HG02610 (cell line): Measurements from ENCODE around the gene AJM1.
"Not testable (repeated sequence)": the region's sequence is repeated elsewhere in the genome, so short reads cannot be mapped to it uniquely, and the experiment has no call there.

Source experiments
- ATAC-seq: cut with Tn5 transposase; IDR thresholded peaks from one replicate; pipeline ENCODE4 v1.9.1; 2021; ENCODE audit warnings: mild to moderate bottlenecking, moderate library complexity; ENCODE audit not compliant: unreplicated experiment

The AJM1 gene

DNA sequence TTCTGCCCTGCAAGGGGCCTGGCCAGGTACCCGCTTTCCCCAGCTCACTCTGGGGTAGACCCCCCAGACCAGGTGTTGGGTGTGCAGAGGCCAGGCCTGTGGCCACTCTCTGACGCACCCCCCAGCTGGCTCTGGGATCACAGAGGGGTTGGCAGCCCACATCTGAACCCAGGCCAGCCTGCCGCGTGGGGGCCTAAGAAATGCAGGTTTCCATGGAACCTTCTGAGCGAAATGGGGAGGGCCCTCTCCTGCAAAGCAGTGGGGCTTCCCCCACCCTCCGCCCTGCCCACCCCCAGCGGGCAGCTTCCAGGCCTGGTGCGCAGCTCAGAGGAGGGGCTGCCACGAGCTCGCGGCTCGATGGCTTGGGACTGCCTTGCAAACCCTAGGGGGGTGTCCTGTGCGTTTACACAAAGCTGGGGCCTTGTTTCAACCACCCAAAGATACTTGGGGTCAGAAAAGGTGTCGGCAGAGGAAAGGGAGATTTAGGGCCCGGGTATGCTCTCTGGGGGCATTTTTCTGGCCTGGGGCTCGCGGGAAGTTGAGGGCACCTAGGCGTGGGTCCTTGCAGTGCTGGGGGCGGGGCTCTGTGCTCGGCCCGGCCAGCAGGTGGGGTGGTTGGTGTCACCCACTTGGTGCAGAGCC is 1.0 kb downstream of the AJM1 start:
- not testable (repeated sequence) for ATAC-seq

DNA sequence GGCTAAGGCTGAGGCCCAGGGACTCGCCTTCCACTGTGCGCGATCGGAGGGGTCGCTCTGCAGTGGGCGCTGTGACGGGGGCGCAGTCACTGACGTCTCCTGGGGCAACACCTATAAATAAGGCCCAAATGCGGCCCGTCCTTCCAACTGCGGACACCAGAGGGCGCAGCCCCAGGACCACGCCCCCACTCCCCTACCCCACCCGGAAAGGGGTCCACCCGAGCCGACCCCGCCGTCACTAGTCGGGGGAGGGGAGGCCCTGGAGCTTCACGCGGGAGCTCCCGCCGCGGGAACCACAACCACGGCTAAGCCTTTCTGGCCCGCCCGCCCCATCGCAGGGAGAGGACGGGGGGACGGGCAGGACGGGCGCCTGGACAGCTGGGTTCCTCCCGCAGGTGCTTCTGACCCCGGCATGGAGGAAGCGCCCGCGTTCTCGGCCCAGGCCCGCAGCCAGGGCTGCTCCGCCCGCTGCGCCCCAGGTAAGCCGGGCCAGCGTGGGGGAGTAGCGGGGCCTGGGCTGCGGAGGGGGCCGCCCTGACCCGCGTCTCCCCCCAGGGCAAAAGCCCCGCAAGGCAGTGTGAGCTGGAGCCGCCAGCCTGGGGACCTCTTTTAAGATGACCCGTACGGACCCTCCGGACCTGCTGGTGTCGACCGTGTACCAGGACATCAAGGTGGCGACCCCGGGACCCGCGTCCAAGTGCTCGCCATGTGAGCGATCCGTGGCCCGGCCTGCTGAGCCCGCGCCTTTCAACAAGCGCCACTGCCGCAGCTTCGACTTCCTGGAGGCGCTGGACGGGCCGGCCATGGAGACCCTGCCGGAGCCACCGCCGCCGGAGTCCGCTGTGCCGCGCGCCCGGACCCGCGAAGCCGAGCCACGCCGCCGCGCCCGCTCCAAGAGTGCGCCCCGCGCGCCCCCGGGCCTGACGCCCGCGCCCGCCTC is 1.8 kb downstream of the AJM1 start:
- not testable (repeated sequence) for ATAC-seq

DNA sequence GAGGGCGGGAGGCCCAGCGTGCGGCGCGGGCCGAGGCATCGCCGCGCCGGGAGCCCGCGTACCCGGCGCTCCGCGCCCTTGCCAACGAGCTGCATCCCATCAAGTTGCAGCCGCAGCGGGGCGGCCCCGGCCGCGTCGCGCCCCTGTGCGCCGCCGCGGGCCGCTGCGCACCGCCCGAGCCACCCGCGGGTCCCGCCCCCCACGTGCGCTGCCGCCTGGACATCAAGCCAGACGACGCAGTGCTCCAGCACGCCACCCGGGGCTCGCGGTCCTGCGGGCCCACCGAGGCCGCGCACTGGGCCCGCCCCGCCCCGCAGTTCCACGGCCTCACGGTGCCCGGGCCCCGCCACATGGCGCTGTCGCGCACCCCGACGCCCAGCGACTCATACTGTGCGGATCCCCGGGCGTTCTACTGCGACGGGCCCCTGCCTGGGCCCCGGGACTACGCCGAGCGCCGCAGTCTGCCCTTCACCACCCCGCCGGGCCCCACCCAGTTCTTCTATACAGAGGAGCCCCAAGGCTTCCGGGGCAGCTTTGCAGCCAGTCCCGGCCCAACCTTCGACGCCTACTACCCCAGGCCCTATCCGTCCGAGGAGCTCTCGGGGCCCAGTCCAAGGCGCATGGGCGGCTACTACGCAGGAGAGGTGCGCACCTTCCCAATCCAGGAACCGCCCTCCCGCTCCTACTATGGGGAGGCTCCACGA is 2.6 kb downstream of the AJM1 start:
- no peak for ATAC-seq

DNA sequence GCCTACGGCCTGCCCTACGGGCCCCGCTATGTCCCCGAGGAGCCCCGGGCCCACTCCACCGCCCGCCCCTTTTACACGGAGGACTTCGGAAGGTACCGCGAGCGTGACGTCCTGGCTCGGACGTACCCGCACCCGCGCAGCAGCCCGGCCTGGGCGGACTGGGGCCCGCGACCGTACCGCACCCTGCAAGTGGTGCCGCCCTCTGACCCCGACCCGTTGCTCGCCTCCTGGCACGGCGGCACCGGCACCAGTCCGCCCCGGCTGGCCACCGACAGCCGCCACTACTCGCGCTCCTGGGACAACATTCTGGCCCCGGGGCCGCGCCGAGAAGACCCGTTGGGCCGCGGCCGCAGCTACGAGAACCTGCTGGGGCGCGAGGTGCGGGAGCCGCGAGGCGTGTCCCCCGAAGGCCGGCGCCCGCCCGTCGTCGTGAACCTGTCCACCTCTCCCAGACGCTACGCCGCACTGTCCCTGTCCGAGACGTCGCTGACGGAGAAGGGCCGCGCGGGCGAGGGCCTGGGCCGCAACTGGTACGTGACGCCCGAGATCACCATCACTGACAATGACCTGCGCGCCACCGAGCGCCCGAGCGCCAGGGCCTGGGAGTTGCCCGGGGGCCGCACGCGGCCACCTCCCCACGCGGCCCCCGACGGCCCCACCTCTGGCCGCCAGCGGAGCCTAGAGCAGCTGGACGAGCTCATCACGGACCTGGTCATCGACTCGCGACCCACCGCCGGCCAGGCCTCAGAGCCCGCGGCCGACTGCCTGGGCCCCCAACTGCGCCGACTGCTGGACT is 3.4 kb downstream of the AJM1 start:
- ATAC-seq: no peak

DNA sequence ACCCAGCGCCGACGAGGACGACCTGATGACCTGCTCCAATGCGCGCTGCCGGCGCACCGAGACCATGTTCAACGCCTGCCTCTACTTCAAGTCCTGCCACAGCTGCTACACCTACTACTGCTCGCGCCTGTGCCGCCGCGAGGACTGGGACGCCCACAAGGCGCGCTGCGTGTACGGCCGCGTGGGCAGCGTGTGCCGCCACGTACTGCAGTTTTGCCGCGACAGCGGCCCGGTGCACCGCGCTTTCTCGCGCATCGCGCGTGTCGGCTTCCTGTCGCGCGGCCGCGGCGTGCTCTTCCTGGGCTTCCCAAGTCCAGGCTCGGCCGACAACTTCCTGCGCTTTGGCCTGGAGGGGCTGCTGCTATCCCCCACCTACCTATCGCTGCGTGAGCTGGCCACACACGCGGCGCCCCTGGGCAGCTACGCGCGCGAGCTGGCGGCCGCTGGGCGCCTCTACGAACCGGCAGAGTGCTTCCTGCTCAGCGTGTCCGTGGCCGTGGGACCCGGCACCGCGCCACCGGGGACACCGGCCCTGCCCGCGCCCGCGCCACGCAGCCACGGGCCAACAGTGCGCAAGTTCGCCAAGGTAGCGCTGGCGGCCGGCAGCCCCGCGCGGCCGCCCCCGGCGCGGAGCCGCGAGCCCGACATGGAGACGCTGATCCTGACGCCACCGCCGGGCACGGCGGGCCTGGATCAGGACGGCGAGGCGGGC is 4.3 kb downstream of the AJM1 start:
- ATAC-seq: no peak

DNA sequence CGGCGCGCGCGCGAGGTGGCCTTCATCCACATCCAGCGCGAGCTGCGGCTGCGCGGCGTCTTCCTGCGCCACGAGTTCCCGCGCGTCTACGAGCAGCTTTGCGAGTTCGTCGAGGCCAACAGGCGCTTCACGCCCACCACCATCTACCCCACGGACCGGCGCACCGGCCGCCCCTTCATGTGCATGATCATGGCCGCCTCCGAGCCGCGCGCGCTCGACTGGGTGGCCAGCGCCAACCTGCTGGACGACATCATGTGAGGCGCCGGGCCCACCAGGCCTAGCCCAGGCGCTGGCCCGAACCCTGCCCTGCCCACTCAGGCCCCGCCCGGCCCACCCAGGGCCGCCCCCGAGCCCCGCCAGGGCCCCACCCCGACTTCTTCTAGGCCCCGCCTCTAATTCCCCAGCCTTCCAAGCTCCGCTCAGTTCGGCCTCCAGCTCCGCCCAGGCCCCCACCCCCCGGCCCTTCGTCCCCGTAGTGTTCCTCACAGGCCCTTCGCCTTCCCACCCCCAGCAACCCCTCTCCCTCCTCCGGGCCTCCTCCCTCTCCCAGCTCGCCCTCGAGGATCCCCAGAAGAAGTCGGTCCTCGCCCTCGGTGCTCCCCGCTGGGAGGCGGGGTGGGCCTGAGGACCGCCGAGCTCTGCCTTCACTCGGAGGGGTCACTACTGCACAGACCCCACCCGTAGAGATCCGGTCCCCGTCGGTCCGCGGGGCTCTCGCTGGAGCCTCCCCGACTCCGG is 5.0 kb downstream of the AJM1 start:
- ATAC-seq: no peak

DNA sequence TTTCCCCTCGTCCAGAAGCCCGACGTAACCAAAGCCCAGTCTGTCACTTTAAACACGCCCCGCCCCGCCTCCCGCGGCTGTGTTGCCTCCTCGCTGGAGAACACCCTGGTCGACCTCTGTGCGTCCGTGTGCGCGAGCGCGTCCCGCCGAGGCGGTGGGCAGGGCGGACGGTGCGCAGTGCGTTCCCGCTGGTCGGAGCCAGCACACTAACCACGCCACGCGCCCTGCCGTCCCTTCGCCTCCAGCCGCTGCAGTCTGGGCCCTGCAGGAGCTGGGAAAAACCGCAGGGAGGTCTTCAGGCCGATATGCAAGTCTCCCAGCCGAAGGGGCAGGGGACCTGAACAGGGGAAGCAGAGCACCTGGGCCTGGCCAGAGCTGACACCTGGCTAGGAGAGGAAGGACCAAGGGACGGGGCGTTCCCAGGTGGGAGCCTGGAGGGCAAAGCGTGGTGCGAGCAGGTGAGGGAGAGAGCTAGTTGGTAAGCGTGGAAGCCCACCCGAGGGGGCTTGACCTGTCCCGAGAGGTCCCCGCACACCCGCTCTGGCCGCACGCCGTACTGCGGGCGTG is 5.6 kb downstream of the AJM1 start:
- no peak for ATAC-seq

DNA sequence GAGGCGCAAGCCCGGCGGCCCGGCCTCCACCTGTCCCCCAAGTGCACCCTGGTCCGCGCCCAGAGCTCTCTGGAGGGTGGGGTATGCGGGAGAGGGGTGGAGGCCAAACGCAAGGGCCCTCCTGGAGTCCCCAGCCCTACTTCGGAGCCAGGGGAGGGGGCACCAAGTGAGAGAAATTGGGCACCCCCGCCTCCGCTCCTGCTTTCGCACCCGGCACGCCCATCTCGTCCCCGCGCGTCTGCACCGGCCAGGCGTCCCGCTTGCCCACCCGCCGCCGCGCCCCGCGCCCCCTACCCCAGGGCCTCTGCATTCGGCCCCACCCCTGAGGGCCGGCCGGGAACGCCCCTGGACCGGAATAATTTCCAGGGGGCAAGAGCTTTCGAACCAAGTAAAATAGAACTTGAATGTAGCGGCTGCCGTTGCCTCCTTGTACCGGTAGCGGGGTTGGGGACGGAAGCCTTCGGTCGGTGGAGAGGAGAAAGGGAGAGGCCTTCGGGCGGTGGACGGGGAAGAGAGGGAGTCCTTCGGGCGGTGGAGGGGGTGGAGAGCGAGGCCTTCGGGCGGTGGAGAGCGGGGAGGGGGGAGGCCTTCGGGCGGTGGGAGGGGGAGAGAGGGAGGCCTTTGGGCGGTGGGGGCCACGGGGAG is 6.2 kb downstream of the AJM1 start:
- ATAC-seq: no peak

DNA sequence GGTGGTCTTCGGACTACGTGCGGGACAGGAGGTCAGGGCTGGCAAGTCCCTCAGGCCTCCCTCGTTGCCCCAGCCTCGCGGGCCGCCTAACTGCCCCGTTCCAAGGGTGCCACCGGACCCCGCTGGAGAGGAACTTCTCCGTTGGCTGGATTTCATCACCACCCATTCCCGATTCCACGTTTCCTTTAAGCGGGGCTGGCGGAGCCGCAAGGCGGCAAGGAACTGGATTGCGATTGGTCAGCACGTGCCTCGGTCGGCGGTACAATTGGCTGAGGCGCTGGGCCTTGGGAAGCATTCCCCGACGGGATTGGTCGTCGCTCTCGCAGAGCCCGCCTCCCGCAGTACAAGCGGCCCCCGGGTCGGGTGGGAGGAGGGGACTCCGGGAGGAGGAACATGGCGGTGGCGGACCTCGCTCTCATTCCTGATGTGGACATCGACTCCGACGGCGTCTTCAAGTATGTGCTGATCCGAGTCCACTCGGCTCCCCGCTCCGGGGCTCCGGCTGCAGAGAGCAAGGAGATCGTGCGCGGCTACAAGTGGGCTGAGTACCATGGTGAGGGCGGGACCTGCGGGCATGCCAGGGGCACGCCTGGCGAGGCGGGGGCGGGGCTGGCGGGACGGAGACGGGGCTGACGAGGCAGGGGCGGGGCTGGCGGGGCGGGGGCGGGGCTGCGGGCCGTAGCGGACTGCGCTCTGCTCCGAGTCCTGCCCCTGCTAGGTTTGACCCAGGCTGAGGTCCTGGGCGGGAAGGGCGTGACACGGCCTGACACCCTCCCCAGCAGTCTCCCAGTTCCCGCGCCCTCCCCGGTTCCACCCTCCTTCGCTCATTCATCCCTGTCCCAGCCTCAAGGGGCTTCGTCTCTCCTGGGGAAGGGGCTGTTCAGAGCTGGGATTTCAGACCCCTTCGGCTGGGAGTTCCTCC is 7.0 kb downstream of the AJM1 start, which contains the start of gene PHPT1:
Gene PHPT1, plus strand, starts transcription at position 372 of the 922 bp plus-strand sequence. Its CDS starts 22 bp downstream, at position 394.
- ATAC-seq: peak; percentile 77

DNA sequence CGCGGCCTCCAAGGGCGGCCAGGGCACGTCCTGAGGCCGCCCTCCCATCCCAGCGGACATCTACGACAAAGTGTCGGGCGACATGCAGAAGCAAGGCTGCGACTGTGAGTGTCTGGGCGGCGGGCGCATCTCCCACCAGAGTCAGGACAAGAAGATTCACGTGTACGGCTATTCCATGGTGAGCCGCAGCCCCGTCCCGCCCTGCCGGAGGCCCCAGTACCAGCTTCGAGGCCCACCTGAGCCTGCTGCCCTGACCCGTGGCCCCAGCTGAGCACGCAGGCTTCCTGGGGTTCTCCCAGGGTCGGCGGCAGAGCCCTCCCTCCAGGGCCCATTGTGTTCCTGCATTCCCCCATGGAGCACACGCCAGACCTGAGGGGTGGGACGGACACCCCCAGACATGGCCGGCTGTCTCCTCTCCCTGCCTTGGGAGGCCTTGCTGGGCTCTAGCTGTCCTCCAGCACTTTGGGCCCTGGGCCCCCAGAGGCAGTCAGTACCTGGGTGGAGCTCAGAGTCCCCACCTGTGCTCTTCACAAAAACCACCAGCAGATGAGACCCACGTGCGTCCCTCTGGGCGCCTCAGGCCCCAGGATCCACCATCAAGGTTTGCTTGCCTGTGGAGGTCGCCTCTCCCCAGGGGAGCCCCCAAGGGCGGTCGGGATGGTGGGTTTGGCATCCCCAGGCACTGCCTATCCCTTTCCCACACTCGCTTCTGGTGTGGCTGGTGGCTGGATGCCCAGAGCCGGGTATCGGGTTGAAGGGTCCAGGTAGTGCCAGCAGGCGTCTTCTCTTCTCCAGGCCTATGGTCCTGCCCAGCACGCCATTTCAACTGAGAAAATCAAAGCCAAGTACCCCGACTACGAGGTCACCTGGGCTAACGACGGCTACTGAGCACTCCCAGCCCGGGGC is 7.9 kb downstream of the AJM1 start:
- no peak for ATAC-seq

DNA sequence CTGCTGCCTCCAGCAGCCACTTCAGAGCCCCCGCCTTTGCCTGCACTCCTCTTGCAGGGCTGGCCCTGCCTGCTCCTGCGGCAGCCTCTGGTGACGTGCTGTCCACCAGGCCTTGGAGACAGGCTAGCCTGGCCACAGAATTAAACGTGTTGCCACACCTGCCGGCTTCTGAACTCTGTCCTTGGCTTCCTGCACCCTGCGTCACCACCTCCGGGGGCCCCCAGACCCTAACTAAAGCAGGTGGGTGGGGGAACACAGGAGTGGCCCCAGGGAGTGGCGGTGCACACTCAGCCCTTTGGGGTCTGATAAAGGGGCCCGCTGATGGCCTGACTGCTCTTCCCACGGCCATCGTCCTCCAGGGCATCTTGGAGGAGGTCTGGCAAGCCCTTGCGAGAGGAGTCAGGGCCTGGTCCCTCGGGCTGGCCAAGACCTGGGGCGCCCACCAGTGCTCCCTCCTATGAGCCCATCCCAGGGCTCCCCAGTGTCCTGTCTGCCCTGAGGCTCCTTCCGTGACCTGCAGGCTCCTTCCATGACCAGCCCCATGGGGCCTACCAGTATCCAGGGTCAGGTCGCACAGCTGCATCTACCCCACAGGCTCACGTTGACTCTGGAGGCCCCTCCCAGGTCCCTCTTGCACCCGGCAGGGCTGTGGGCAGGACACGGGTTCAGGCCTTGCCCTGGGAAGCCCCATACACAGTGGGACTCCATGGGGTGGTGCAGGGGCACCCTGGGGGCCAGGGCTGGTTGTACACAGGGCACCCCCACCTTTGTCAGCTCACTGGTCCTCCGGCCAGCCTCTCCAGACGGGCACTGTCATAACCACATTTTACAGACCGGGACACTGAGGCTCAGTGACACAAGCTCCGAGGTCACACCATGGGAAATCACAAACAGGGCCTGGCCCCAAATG is 8.8 kb downstream of the AJM1 start:
- ATAC-seq: no peak

DNA sequence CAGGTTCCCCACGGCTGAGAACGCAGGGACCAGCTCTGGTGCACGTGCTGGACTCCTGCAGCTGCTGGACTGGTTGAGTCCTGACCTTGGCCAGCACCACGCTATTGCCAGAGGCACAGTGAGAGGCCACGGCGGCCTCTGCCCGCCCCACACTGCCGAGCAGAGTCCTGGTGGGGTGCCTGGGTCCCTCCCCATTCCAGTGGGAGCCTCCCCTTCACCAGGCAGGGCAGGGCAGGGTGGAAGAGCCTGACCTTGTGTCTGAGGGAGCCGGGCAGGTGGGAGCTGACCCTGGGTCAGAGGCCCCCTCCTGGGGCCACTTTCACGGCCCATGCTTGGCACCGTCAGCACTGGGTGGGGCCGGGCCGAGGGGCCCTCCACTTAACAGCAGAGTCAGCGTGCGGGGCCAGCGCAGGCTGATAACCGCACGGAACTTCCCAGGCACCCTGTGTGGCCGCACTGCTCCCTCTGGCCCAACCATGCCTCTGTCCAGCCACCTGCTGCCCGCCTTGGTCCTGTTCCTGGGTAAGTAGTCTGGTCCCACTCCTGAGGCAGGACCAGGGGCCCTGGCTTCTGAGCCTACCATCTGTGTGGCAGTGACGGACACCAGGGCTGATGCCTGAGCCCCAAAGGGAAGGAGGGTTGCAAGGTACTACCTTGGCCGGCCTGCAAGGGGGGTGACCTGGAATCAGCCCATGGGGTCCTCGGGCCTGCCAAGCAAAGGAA is 9.8 kb downstream of the AJM1 start, which contains the start of gene MAMDC4:
Gene MAMDC4, plus strand, starts transcription at position 406 of the 723 bp plus-strand sequence. Its CDS starts 71 bp downstream, at position 477.
- ATAC-seq: no peak

DNA sequence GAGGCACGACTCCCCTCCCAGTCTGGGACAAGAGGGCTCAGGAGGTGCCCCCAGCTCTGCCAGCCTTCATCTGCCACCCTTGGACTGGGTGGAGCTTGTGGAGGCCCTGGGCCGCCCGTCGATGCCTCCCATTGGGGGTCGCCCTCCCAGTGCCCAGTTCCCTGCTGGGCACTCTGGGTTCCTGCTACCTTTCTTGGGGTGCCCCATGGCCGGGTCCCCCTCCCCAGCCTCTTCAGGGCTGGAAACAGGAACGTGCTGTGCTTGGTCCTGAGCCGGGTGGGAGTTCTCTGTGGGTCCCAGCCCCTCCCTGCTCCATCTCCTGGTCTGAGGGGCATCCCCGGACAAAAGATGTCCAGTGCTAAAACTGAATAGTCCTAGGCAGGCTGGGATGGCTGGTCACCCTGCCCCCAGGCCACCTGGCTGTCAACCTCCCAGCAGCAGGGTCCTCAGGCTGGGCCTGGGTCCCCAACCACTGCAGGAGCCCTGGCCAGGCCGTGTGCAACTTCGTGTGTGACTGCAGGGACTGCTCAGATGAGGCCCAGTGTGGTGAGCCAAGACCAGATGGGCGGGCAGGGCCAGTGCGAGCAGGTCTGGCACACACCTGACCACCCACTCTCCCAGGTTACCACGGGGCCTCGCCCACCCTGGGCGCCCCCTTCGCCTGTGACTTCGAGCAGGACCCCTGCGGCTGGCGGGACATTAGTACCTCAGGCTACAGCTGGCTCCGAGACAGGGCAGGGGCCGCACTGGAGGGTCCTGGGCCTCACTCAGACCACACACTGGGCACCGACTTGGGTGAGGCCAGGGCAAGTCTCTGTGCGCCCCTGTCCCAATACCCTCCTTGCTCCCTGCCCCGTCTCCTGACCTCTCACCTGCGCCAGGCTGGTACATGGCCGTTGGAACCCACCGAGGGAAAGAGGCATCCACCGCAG is 10.7 kb downstream of the AJM1 start:
- no peak for ATAC-seq
